Suprapubic skin (tissue), 3 donors: ENCODE data around the gene MLLT10.

ENCODE experiments used
- CTCF ChIP-seq, 2 donors: fragments of 200-600 bp in 1 of 2; fragments of 450-650 bp in 1 of 2; sonication (generic) in 1 of 2; IDR thresholded peaks; one replicate each; pipeline ENCODE4 v1.5.1; 2016 to 2019; ENCODE audit warnings: antibody characterized with exemption in 2 of 2, mild to moderate bottlenecking in 1 of 2, moderate library complexity in 1 of 2
- EP300 ChIP-seq: sonication (generic); formaldehyde crosslinking; IDR thresholded peaks from one replicate; pipeline ENCODE4 v1.6.1; 2017; ENCODE audit warnings: antibody characterized with exemption

DNA sequence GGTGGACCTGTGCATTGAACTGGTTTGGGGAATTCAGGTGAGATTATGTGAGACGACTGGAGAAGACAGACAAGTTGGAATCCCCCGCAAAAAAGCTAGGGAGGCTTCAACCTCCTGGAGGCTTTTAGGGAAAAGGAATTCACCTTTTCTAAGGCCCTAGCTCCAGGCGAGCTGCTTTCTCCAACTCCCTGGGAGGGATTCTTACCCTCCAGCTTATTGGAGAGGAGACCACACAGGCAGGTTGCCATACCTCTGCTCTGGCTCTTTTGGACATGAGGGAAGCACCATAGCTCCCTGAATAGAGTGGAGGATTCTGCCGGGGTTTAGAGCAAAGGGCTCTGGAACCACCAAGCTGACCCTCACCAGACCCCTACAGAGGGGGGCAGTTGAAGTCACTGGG is 213.8 kb downstream of the MLLT10 start:
- no peak for TF ChIP-seq CTCF (IDR thresholded peaks at IDR 0.05)
- no peak for TF ChIP-seq EP300
